ENCODE results near the gene KRR1.
"Not testable (repeated sequence)": the region's sequence is repeated elsewhere in the genome, so short reads cannot be mapped to it uniquely, and the experiment has no call there.

Gene KRR1

DNA sequence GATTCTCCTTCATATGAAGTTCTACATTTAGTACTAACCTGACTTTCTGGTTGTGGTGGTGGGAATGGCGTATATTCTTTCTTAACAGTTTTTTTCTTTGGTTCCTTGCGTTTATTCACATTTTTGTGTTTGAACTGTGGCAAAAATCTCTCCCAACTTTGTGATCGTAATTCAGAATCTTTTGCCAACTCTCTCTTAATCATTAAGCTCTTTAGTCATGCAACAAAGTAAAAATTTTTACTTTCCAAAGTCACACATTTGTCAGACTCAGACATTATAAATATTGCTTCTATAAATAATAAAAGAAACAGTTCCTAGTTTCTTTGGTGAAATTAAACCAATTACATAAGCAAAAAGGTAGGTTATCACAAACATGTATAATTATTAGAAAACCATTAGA is 7.5 kb downstream of the KRR1 start:
- H3K4me3 Mint-ChIP-seq: no peak overlapping the region
- no peak overlapping the region for H3K27ac Mint-ChIP-seq
- DNase-seq (ENCODE audit: low spot score): no peak
- H3K27me3 Mint-ChIP-seq (ENCODE audit: low read depth): no peaks in the 10 kb centered on the region
- H3K36me3 Mint-ChIP-seq (ENCODE audit: low read depth): peaks cover 43% of the 10 kb centered on the region
- no peaks in the 10 kb centered on the region for H3K9me3 Mint-ChIP-seq
- peaks cover 16% of the 10 kb centered on the region for H3K4me1 Mint-ChIP-seq (ENCODE audit: low read depth)

- H3K36me3 Mint-ChIP-seq (ENCODE audit: low read depth): peaks cover 47% of the 10 kb centered on the region
- no peak for DNase-seq (ENCODE audit: low spot score)
- no peaks in the 10 kb centered on the region for H3K9me3 Mint-ChIP-seq
- no peak overlapping the region for H3K27ac Mint-ChIP-seq
- peaks cover 15% of the 10 kb centered on the region for H3K4me1 Mint-ChIP-seq (ENCODE audit: low read depth)
- H3K4me3 Mint-ChIP-seq: no peak overlapping the region
- H3K27me3 Mint-ChIP-seq (ENCODE audit: low read depth): no peaks in the 10 kb centered on the region
These were observed 8.0 kb downstream of the KRR1 start for GRCh38 chr12:75503459-75503858.

- DNase-seq (ENCODE audit: low spot score): no peak
- Mint-ChIP-seq H3K27me3 (ENCODE audit: low read depth) (no peaks in the 10 kb centered on the region), H3K4me1 (ENCODE audit: low read depth) (peaks cover 10% of the 10 kb centered on the region), H3K9me3 (no peaks in the 10 kb centered on the region), H3K4me3 (no peak overlapping the region), H3K36me3 (ENCODE audit: low read depth) (peaks cover 18% of the 10 kb centered on the region), H3K27ac (no peak overlapping the region)
These were observed 20.2 kb downstream of the KRR1 start for GRCh38 chr12:75491169-75491568.

GRCh38 chr12:75489613-75490210 is 21.7 kb downstream of the KRR1 start:
- Mint-ChIP-seq H3K4me3 (peak overlapping the region; percentile 9), H3K27me3 (ENCODE audit: low read depth) (no peaks in the 10 kb centered on the region), H3K9me3 (no peaks in the 10 kb centered on the region), H3K4me1 (ENCODE audit: low read depth) (peaks cover 14% of the 10 kb centered on the region), H3K36me3 (ENCODE audit: low read depth) (peaks cover 17% of the 10 kb centered on the region), H3K27ac (peak overlapping the region; percentile 12)
- peak; percentile 62 for DNase-seq (ENCODE audit: low spot score)

DNA sequence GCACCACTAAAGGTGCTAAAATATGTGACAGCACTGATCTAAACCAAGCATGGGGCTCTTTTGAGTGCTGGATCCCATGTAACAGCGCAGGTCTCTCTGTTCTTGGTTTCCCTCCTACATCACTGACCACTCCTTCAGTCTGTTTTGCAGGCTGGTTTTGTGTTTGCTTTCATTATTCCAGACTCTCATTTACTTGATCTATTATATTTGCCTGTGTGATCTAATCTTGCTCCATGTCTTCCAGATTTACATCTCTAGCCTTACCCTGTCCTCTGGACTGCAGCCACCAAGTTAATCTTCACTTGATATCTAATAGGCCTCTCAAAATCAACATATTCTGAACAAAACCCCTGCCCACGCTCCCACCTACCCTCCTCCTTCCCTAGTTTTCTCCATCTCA is 22.2 kb downstream of the KRR1 start:
- Mint-ChIP-seq H3K27ac (no peak overlapping the region), H3K27me3 (ENCODE audit: low read depth) (no peaks in the 10 kb centered on the region), H3K4me1 (ENCODE audit: low read depth) (peaks cover 18% of the 10 kb centered on the region), H3K9me3 (no peaks in the 10 kb centered on the region), H3K36me3 (ENCODE audit: low read depth) (peaks cover 21% of the 10 kb centered on the region), H3K4me3 (peak overlapping the region; percentile 9)
- DNase-seq (ENCODE audit: low spot score): no peak

- no peak overlapping the region for H3K4me3 Mint-ChIP-seq
- H3K9me3 Mint-ChIP-seq: no peaks in the 10 kb centered on the region
- no peak for DNase-seq (ENCODE audit: low spot score)
- H3K4me1 Mint-ChIP-seq (ENCODE audit: low read depth): peaks cover 20% of the 10 kb centered on the region
- no peak overlapping the region for H3K27ac Mint-ChIP-seq
- no peaks in the 10 kb centered on the region for H3K27me3 Mint-ChIP-seq (ENCODE audit: low read depth)
- H3K36me3 Mint-ChIP-seq (ENCODE audit: low read depth): peaks cover 19% of the 10 kb centered on the region
These were observed 22.9 kb downstream of the KRR1 start for GRCh38 chr12:75488553-75488952.

DNA sequence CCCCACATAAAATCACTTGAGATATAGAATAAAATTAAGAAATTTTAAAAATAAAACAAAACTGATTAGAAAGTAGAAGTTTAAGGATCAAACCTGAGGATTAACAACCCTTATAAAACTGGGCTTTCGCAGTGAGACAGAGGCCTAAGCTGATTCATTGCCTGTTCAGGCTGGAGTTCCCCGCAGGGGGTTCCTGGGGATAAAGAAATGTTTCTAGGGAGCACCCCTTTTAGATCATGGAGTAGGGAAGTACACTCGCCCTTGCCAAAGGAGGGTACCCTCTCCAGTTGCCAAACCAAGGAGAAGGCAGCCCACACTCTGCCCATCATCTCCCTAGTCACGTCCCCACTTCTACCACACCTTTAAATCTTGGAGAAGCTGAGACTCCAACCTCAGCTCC is 24.1 kb downstream of the KRR1 start:
- H3K36me3 Mint-ChIP-seq (ENCODE audit: low read depth): peaks cover 25% of the 10 kb centered on the region

DNA sequence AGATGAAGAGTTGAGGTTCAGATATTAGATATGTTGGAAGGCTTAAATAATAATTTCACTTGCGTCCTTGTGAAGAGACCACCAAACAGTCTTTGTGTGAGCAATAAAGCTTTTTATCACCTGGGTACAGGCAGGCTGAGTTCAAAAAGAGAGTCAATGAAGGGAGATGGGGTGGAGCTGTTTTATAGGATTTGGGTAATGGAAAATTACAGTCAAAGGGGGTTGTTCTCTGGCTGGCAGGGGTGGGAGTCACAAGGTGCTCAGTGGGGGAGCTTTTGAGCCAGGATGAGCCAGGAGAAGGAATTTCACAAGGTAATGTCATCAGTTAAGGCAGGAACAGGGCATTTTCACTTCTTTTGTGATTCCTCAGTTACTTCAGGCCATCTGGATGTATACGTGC is 27.0 kb downstream of the KRR1 start:
- H3K9me3 Mint-ChIP-seq; H3K27me3 Mint-ChIP-seq (ENCODE audit: low read depth); DNase-seq (ENCODE audit: low spot score); H3K4me3 Mint-ChIP-seq; H3K27ac Mint-ChIP-seq: not testable (repeated sequence)
- Mint-ChIP-seq H3K36me3 (ENCODE audit: low read depth) (peaks cover 24% of the 10 kb centered on the region), H3K4me1 (ENCODE audit: low read depth) (peaks cover 51% of the 10 kb centered on the region)

More for the DNA sequence above, 24.1 kb downstream of the KRR1 start:
- H3K27ac Mint-ChIP-seq: no peak overlapping the region
- no peak overlapping the region for H3K4me3 Mint-ChIP-seq
- no peak for DNase-seq (ENCODE audit: low spot score)
- no peaks in the 10 kb centered on the region for H3K9me3 Mint-ChIP-seq
- peaks cover 32% of the 10 kb centered on the region for H3K4me1 Mint-ChIP-seq (ENCODE audit: low read depth)
- no peaks in the 10 kb centered on the region for H3K27me3 Mint-ChIP-seq (ENCODE audit: low read depth)

GRCh38 chr12:75483431-75483830 is 28.0 kb downstream of the KRR1 start:
- no peak for DNase-seq (ENCODE audit: low spot score)
- no peaks in the 10 kb centered on the region for H3K27me3 Mint-ChIP-seq (ENCODE audit: low read depth)
- no peak overlapping the region for H3K27ac Mint-ChIP-seq
- peak overlapping the region; percentile 1 for H3K4me3 Mint-ChIP-seq
- peaks cover 21% of the 10 kb centered on the region for H3K36me3 Mint-ChIP-seq (ENCODE audit: low read depth)
- no peaks in the 10 kb centered on the region for H3K9me3 Mint-ChIP-seq
- peaks cover 55% of the 10 kb centered on the region for H3K4me1 Mint-ChIP-seq (ENCODE audit: low read depth)

- H3K36me3 Mint-ChIP-seq (ENCODE audit: low read depth): peaks cover 21% of the 10 kb centered on the region
- H3K27ac Mint-ChIP-seq: no peak overlapping the region
- H3K27me3 Mint-ChIP-seq (ENCODE audit: low read depth): no peaks in the 10 kb centered on the region
- H3K4me3 Mint-ChIP-seq: peak overlapping the region; percentile 90
- H3K4me1 Mint-ChIP-seq (ENCODE audit: low read depth): peaks cover 62% of the 10 kb centered on the region
- no peak for DNase-seq (ENCODE audit: low spot score)
- no peaks in the 10 kb centered on the region for H3K9me3 Mint-ChIP-seq
These were observed 28.8 kb downstream of the KRR1 start for GRCh38 chr12:75482646-75483045.

DNA sequence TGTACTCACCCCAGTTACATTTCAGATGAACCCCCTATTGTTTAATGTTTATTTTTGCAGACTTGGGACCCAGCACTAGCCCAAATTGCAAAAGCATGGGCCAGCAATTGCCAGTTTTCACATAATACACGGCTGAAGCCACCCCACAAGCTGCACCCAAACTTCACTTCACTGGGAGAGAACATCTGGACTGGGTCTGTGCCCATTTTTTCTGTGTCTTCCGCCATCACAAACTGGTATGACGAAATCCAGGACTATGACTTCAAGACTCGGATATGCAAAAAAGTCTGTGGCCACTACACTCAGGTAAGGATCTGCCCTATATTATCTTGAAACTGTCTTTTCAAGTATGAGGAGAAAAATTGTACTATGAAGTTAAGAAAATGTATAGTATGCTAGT is 29.6 kb downstream of the KRR1 start:
- Mint-ChIP-seq H3K27me3 (ENCODE audit: low read depth) (peaks cover 5% of the 10 kb centered on the region), H3K4me3 (peak overlapping the region; percentile 90), H3K9me3 (no peaks in the 10 kb centered on the region), H3K36me3 (ENCODE audit: low read depth) (peaks cover 20% of the 10 kb centered on the region), H3K27ac (peak overlapping the region; percentile 98), H3K4me1 (ENCODE audit: low read depth) (peaks cover 62% of the 10 kb centered on the region)
- no peak for DNase-seq (ENCODE audit: low spot score)

DNA sequence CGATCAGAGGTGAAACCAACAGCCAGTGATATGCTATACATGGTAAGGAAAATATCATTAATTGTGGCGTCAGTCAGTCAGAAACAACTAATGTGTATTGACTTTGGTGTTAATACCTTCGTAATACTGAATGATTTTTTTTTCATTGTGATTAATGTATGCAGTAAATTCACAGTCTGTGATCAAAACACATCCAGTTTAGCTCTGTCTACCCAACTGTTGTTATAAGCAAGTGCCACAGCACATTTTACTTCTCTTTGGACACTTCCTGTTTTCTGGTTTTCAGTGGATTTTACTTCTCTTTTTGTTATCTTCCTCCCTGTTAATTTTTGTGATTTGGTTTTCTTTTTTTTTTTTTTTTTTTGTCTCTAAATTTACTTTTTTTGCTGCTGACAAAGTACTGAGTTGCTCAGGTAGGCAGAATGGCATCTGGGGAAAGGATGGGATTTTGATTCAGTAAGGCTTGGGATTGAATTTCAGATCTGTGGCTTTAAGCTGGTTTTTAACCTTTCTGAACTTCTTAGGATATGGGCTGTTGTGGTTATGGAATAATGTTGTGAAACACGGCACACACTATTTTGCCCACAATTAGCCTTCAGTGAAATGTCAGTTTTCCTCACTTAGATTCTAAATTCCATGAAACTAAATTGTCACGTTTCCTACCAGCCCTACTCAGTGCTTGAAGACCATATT is 30.2 kb downstream of the KRR1 start:
- Mint-ChIP-seq H3K9me3 (no peaks in the 10 kb centered on the region), H3K36me3 (ENCODE audit: low read depth) (peaks cover 20% of the 10 kb centered on the region), H3K27me3 (ENCODE audit: low read depth) (peaks cover 6% of the 10 kb centered on the region), H3K4me3 (peak overlapping the region; percentile 90), H3K27ac (peak overlapping the region; percentile 98), H3K4me1 (ENCODE audit: low read depth) (peaks cover 62% of the 10 kb centered on the region)
- no peak for DNase-seq (ENCODE audit: low spot score)

DNA sequence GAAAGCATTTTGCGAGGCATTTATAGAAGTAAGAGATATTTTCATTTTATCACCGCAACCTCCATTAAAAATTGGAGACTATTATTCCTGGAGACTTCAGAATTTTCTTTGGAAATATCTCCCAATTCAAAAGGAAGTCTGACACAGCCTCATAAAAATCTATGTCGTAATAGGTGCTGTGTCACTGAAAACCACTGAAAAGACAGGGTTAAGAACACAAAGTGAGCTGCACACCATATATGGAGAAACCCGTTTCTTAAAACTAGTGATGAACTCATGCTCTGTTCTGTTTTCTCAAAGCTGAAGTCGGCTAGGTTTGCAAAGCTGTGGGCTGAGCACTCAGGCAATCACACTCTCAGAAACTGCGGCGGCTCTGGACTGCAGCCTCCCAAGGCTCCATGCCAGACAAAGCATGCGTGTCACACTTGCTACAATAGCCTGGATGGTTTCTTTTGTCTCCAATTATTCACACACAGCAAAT is 30.9 kb downstream of the KRR1 start, which contains the start of gene GLIPR1:
Gene GLIPR1, plus strand, starts transcription at position 287 of the 481 bp plus-strand sequence. Its CDS starts 126 bp downstream, at position 413.
- H3K36me3 Mint-ChIP-seq (ENCODE audit: low read depth): peaks cover 20% of the 10 kb centered on the region
- DNase-seq (ENCODE audit: low spot score): peak; percentile 75
- no peaks in the 10 kb centered on the region for H3K9me3 Mint-ChIP-seq
- peak within 1 kb of the TSS; percentile 90 for H3K4me3 Mint-ChIP-seq
- peak within 1 kb of the TSS; percentile 98 for H3K27ac Mint-ChIP-seq
- H3K27me3 Mint-ChIP-seq (ENCODE audit: low read depth): peaks cover 7% of the 10 kb centered on the region
- peaks cover 62% of the 10 kb centered on the region for H3K4me1 Mint-ChIP-seq (ENCODE audit: low read depth)

DNA sequence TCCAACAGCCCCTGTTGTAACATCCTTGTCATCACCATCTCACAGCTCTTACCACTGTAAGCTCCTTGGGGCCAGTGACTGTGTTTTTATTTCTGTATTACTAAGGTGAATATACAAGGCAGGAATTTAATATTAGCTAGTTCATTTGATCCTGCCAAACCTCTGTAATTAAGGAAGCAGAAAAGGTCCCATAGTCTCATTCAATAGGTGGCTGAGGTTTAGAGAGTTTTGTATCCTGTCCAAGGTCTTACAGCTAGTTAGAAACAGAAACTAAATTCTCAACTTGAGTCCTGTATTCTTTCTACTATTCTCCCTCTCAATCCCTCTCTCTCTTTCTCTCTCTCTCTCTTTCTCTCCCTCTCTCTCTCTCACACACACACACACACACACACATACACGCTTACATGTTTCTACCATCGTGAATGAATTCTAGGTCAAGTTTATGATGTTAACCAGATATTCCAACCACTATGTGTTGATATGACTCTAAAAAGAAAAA is 31.4 kb downstream of the KRR1 start:
- peaks cover 60% of the 10 kb centered on the region for H3K4me1 Mint-ChIP-seq (ENCODE audit: low read depth)
- peaks cover 18% of the 10 kb centered on the region for H3K36me3 Mint-ChIP-seq (ENCODE audit: low read depth)
- H3K27ac Mint-ChIP-seq: peak overlapping the region; percentile 98
- DNase-seq (ENCODE audit: low spot score): no peak
- H3K9me3 Mint-ChIP-seq: no peaks in the 10 kb centered on the region
- peaks cover 7% of the 10 kb centered on the region for H3K27me3 Mint-ChIP-seq (ENCODE audit: low read depth)
- H3K4me3 Mint-ChIP-seq: peak overlapping the region; percentile 90

Data from T-helper 2 cell treated with Interferon-gamma antibody and Interleukin-4, amounts not matched to agents 5 μg/mL and 100 μg/mL, for 36 hours (primary cell).